ELR (cell line): ENCODE measurements around the gene OR6C74.

Source experiments
- DNase-seq: peaks from one replicate; pipeline ENCODE4 v3.0.0-alpha.2; 2015; ENCODE audit warnings: low read depth

OR6C74 gene

DNA sequence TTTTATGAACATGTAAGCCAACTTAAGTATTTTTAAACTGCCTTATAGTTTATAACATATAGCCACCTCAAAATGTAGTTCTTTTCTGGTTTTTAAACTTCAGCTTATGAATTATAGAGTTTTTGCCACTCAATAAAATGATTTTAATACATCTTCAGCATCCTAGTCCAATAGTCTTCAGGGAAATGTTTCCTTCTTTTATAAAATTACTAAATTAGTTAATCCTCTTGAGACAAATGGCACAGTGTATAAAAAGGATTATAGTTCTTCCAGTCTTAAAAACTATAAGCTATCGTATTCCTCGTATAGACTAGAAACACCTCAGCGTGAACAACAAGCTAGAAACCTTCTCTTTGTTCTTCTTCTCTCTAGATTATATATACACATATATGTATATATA, at the start of gene OR6C74:
Gene OR6C74, plus strand, starts transcription at position 301 of the 400 bp plus-strand sequence. CDS start 2,679 bp downstream, outside the sequence.
- no peak for DNase-seq

- no peak for DNase-seq
Observed at GRCh38 chr12:55220725-55221124, 23.7 kb upstream of the OR6C74 start, which contains the start of gene OR10A7. OR10A7 (plus strand) TSS chr12:55221025; CDS start chr12:55221025, 0 bp downstream.

GRCh38 chr12:55226523-55226922, 17.9 kb upstream of the OR6C74 start:
- no peak for DNase-seq

GRCh38 chr12:55227643-55228042, 16.8 kb upstream of the OR6C74 start:
- DNase-seq = no peak

DNA sequence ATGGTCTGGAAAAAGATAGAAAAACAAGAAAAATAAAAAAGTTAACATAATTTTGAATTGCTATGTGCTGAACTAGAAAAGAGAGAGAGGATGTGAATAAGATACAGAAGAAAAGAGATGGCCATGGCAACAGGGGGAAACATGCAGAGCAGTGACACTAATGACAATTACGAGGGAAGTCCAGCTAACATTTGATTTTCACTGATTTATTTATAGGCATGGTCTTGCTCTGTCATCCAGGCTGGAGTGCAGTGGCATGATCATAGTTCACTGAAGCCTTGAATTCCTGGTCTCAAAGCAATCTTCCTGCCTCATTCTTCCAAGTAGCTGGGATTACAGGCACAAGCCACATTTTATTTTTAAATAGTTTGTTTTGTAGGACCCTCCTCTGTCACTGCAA, 1.8 kb downstream of the OR6C74 start:
- DNase-seq = no peak

- DNase-seq = no peak
Observed at GRCh38 chr12:55250944-55251343, 6.5 kb downstream of the OR6C74 start.

DNA sequence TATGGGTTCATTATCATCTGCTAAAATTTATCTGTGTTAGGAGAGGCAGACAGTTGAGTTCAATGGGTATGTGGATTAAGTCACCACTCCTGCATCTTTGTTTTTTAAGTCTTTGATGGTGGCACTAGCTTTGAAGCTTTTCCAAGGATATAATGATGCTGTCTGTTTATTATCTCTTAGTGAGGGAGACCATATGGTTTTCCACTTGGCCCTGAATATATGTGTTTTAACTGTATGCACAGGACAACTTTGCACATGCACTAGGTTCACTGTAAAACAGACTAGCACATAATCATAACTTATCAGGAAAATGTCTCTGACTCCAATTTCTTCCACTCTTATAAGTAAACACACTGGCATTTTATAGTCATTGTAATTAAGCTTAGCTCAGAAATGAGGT, 8.9 kb downstream of the OR6C74 start:
- DNase-seq = no peak

- DNase-seq = no peak
Observed at GRCh38 chr12:55256831-55257230, 12.4 kb downstream of the OR6C74 start.

- DNase-seq = no peak
Observed at GRCh38 chr12:55258303-55258702, 13.9 kb downstream of the OR6C74 start.

GRCh38 chr12:55280991-55281390, 36.6 kb downstream of the OR6C74 start:
- DNase-seq = no peak

DNA sequence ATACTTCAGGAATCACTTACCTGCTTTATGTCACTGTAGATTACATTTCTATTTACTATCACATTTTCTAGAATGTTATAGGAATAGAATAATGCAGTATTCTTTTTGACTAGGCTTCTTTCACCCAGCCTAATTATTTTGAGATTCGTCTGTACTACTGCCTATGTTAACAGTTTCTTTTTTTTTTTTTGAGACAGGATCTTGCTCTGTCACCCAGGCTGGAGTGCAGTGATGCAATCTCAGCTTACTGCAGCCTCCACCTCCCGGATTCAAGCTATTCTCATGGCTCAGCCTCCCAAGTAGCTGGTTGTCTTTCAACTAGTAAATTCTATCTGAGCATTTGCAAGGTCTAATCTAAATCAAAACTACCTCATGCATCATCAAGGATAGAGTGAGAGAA, 45.6 kb downstream of the OR6C74 start:
- DNase-seq = no peak
